Endometrium (tissue), 2 donors: ENCODE measurements around the gene ZNF765.
"Not testable (repeated sequence)": the region's sequence is repeated elsewhere in the genome, so short reads cannot be mapped to it uniquely, and the experiment has no call there.

Source experiments
- FAIRE-seq: peaks from 2 replicates; lab custom pipeline; 2012; peaks lifted over from hg19 to GRCh38; lab: Jason Lieb, UNC
- donor health status: control.
- donor health status: control.

The ZNF765 gene

DNA sequence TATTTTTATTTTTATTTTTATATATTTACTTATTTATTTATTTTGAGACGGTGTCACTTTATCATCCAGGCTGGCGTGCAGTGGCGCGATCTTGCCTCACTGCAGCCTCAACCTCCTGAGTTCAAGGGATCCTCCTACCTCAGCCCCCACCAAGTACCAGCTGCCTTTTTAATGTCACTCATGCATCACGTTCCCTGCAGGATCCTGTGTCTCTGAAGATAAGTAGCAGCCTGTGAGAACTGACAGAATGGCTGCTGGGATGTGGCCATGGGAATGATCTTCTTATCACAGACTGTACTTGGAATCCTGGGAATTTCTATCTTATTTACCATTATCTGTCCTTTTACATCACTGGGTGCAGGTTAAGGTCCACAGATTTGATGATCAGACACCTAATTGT is 27.6 kb downstream of the ZNF765 start:
- no peak for FAIRE-seq

- not testable (repeated sequence) for FAIRE-seq
Measured at GRCh38 chr19:53423074-53423473, 28.1 kb downstream of the ZNF765 start.

GRCh38 chr19:53423680-53424079 is 28.7 kb downstream of the ZNF765 start:
- FAIRE-seq: not testable (repeated sequence)

DNA sequence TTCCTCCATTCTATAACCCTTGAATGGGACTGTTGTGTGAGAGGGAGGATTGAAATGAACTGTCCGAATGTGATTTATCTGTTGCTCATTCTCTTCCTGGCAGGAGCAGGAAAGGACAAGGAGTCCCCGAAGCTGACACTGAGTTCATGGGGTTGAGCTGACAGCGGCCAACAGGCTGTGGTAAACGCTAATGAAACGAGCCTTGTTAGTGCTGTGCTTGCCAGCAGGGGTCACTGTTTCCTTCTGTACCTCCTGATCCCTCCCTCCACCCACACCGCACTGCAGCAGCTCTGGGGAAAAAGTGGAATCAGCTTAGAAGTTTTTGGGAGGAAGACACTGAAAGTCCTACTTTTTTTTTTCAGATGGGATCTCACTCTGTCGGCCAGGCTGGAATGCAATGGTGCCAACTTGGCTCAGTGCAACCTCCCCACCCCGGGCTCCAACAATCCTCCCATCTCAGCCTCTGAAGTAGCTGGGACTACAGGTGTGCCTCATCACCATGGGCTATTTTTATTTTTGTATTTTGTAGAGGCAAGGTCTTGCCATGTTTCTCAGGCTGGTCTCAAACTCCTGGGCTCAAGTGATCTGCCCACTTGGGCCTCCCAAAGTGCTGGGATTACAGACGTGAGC is 30.1 kb downstream of the ZNF765 start:
- FAIRE-seq: no peak

DNA sequence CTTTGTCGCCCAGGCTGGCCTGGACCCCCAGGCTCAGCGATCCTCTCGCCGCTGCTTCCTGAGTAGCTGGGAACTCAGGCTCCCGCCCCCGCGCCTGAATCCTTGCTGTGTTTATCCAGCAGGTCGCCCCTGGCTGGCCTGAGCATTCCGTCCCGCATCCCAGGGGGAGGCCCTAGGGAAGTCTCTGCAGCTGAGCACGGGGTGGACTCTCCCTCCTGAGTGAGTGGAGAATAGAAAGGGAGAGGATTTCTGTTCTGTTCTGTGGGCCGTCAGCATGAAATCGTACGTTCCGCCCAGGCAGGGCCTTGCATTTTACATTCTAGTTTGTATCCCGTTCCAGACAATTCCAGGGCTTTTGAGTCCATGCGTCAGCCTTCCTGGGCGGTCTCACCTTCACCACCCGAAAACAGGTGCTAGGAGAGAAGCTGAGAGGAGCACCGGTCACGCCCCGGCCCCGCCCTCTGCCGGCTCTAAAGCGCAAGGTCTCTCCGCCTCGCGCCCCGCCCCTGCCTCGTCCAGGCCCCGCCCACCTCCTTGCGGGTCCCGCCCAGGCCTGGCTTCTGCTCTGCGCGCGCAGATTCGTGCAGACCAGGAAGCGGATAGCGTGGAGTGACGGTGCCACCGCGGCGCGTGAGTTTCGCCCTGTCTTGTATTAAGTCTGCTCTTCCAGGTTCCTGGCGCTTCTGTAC is 36.6 kb downstream of the ZNF765 start, which contains the start of gene ZNF761:
Gene ZNF761, plus strand, starts transcription at position 586 of the 689 bp plus-strand sequence. CDS start 15,285 bp downstream, outside the sequence.
- FAIRE-seq: no peak

DNA sequence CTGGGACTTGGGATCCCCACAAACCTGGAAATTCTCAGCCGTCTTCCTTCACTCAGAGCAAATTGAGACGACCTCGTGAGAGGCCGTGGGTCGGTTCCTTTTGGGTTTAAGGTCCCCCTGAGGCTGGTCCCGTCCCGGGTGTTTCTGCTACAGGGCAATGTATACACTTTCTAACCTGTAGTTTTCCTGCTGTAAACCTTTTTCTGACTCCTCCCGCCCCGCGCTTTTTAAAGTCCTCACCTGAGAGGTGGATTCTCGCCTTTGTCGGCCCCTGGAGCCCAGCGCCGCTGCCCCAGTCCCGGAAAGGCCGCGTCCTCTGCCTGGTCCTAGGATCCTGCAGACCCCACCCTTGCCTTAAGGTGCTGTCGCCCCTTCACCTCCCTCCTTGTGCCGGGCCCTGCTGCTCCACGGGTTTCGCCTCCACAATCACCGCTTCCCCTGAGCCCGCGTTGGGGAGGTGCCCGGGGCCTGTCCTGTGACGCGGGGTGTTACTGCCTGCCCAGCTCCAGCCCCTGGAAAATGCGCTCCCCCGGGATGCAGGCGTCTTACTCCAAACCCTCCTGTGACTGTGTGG is 37.2 kb downstream of the ZNF765 start:
- no peak for FAIRE-seq

DNA sequence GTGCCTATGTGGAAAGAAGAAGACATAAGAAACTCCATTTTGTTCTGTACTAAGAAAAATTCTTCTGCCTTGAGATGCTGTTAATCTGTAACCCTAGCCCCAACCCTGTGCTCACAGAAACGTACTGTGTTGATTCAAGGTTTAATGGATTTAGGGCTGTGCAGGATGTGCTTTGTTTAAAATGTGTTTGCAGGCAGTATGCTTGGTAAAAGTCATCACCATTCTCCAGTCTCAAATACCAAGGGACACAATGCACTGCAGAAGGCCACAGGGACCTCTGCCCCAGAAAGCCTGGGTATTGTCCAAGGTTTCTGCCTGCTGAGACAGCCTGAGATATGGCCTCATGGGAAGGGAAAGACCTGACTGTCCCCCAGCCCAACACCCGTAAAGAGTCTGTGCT is 48.9 kb downstream of the ZNF765 start:
- not testable (repeated sequence) for FAIRE-seq

- not testable (repeated sequence) for FAIRE-seq
Measured at GRCh38 chr19:53447196-53447595, 52.2 kb downstream of the ZNF765 start.

DNA sequence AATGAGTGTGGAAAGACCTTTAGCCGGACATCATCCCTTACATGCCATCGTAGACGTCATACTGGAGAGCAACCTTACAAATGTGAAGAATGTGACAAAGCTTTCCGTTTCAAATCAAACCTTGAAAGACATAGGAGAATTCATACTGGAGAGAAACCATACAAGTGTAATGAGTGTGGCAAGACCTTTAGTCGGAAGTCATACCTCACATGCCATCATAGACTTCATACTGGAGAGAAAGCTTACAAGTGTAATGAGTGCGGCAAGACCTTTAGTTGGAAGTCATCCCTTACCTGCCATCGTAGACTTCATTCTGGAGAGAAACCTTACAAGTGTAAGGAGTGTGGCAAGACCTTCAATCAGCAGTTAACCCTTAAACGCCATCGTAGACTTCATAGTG is 60.9 kb downstream of the ZNF765 start:
- no peak for FAIRE-seq

GRCh38 chr19:53460131-53460721 is 65.3 kb downstream of the ZNF765 start:
- FAIRE-seq: not testable (repeated sequence)

- FAIRE-seq: no peak
Measured at GRCh38 chr19:53461866-53462265, 66.9 kb downstream of the ZNF765 start.

GRCh38 chr19:53462861-53463260 is 67.9 kb downstream of the ZNF765 start:
- no peak for FAIRE-seq

DNA sequence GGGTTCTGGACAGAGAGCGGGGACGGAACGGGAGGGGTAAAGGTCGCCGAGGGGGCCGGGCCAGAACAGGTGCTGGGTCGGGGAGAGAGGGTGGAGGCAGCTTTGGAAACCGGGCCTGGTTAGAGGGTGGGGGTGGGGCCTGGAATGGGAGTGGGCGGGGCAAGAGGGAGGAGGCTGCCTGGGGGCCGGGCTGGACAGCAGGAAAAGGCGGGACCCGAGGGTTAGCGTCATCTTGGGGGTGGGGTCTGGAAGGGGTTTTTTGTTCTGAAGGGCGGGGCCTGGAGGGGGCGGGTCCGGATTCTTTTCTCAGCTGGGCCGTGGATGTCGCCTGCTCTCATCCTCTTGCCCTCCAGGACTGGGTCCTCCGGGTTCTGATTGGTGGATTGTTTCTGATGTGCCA is 68.3 kb downstream of the ZNF765 start:
- no peak for FAIRE-seq

DNA sequence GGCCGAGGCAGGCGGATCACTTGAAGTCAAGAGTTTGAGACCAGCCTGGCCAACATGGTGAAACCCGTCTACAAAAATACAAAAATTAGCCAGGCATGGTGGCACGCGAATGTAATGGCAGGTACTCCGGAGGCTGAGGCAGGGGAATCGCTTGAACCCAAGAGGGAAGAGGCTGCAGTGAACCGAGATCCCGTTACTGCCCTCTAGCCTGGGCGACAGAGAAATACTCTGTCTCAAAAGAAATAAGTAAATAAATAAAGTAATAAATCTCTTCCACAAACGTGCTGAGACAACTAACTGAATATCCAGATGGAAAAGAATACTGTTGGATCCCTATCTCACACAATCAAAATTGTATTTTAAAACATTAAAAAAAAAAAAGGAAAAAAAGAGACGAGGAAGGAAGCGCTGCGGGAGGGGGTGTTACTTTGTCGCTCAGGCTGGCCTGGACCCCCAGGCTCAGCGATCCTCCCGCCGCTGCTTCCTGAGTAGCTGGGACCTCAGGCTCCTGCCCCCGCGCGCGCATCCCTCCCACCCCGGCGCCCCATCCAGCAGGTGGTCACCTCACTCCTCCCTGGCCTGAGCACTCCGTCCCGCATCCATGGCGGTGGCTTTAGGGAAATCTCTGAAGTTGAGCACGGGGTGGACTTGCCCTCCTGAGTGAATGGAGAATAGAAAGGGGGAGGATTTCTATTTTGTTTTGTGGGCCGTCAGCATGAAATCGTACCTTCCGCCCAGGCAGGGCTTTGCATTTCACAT is 72.0 kb downstream of the ZNF765 start:
- FAIRE-seq: no peak

GRCh38 chr19:53467485-53468262 is 72.7 kb downstream of the ZNF765 start, which contains the start of gene ZNF813:
Gene ZNF813 (plus strand): TSS chr19:53467733. CDS start chr19:53483823, 16,090 bp downstream.
- no peak for FAIRE-seq

- FAIRE-seq: not testable (repeated sequence)
Measured at GRCh38 chr19:53468628-53469027, 73.7 kb downstream of the ZNF765 start.

DNA sequence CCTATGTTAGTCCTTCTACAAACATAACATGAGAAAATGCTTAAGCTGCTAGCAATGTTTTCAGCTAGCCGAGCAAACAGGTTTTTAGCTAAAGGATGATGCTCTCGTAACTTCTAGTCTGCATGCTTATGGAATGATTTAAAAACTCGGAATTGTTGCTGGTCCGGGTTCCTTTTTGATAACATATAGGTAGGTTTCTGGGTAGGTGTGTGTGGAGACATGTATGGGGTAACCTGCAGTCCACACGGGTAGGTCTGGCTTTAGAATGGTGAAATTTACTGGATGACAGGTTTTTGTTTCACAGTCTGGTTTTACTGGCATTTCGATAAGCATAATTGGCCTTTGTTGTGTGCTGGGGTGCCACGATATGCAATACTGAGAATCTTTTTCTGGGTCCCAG is 77.0 kb downstream of the ZNF765 start:
- FAIRE-seq: no peak

GRCh38 chr19:53474832-53475231 is 79.9 kb downstream of the ZNF765 start:
- not testable (repeated sequence) for FAIRE-seq

DNA sequence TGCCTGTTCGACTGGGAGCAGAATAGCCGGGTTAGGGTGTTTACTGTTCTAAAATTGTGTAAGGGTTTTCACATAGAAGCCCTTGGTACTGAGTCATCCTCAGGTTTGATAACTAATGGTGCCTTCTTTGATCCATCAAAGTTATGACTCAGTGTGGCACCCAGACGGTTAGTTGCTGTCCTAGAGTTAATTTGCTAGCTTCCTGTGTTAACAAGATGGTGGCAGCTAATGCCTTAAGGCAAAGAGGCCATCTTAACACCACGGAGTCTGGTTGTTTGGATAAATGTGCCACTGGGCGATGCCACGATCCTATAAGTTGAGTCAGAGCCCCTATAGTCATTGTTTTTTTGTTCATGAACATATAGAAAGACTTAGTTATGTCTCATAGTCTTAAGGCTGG is 80.5 kb downstream of the ZNF765 start:
- not testable (repeated sequence) for FAIRE-seq
